SH-SY5Y (cell line): Measurements from ENCODE around the gene TCAF1.

ENCODE experiments used
- GATA2 ChIP-seq: IDR thresholded peaks from 2 replicates; pipeline ENCODE4 v1.6.1; 2011; ENCODE audit warnings: mild to moderate bottlenecking, low read depth, low read length
- GATA3 ChIP-seq: IDR thresholded peaks from 2 replicates; pipeline ENCODE4 v1.6.1; 2011; ENCODE audit warnings: low read depth, mild to moderate bottlenecking, low read length, moderate library complexity

Gene TCAF1, protein sequence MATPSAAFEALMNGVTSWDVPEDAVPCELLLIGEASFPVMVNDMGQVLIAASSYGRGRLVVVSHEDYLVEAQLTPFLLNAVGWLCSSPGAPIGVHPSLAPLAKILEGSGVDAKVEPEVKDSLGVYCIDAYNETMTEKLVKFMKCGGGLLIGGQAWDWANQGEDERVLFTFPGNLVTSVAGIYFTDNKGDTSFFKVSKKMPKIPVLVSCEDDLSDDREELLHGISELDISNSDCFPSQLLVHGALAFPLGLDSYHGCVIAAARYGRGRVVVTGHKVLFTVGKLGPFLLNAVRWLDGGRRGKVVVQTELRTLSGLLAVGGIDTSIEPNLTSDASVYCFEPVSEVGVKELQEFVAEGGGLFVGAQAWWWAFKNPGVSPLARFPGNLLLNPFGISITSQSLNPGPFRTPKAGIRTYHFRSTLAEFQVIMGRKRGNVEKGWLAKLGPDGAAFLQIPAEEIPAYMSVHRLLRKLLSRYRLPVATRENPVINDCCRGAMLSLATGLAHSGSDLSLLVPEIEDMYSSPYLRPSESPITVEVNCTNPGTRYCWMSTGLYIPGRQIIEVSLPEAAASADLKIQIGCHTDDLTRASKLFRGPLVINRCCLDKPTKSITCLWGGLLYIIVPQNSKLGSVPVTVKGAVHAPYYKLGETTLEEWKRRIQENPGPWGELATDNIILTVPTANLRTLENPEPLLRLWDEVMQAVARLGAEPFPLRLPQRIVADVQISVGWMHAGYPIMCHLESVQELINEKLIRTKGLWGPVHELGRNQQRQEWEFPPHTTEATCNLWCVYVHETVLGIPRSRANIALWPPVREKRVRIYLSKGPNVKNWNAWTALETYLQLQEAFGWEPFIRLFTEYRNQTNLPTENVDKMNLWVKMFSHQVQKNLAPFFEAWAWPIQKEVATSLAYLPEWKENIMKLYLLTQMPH

DNA sequence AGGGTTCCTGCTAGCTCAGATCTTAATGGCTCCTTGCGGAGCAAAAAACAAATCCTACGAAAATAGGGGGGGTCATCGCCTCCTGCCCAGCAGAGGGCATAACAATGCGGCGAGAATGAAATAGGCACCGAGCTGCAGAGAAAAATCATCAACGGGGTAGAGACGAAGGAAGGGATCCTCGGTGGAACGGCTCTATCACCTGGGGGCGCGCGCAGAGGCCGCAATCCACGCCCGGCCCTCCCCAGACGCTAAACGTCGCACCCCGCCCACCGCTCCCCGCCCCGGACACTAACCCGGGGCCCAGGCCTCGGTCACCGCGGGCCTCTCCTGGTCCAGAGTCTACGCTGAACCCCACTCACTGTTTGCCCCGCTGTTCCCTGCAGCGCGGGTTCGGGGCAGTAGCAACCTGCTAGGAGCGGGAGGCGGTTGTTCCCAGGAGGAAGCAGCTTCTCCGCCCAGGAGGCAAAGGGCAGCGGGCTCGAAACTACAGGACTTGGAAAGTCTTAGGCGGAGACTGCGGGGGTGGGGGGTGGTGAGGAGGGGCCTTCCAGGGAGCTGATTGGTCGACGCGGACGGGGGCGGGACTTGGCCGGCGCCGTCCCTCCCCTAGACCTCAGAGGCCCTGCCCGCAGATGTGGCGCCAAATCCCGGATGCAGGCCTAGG, at the start of gene TCAF1:
Gene TCAF1, minus strand, starts transcription at position 509 of the 664 bp plus-strand sequence. CDS start 25,568 bp downstream, outside the sequence.
- TF ChIP-seq GATA2 (no peak), GATA3 (no peak)

DNA sequence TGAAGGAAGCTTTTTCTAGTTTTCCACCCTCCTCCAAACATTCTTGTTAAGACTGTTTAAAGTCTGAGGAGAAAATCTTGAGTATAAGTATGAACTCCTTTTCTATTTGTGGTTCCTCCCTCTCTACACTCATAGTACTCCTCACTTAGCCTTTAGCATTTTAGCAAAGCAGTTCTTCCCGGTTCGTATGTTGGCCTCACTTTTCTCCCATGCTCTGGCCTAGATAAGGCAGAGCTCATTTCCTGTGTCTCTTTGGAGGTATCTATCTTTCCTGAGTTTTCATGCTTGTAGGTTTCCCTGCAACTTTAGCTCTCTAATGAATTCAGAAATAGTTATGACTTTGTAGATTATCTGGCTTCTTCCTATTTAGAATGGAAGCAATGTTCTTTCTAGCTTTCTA, 46.8 kb upstream of the TCAF1 start:
- TF ChIP-seq GATA2 (no peak), GATA3 (no peak)

DNA sequence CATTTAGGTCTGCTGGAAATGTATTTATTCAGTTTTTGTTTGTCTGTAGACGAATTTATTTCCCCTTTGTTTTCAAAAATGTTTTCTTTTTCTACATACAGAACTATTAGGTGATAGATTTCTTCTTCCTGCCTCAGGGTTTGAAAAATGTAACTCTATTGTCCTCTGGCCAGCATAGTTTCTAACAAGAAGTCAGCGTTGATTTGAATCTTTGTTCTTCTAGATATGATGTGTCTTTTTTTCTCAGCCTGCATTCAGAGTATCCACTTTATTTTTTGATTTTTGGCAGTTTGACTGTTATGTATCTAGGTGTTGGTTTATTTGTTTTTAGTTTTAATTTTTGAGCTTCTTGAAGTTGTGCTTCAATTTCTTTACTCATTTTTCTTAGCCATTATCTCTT, 45.1 kb upstream of the TCAF1 start:
- TF ChIP-seq GATA2 (no peak), GATA3 (no peak)

DNA sequence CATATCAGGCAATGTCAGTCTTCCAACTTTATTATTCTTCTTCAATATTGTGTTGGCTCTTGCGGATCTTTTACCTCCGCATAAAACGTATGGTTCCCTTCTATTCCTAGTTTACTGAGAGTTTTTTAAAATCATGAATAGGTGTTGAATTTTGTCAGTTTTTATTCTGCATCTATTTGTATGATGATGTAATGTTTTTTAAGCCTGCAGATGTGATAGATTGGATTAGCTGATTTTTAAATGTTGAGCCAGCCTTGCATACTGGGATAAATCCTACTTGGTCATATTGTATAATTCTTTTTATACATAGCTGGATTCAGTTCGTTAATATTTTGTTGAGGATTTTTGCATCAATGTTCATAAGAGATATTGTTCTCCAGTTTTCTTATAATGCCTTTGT, 43.4 kb upstream of the TCAF1 start:
- TF ChIP-seq GATA2 (no peak), GATA3 (no peak)

DNA sequence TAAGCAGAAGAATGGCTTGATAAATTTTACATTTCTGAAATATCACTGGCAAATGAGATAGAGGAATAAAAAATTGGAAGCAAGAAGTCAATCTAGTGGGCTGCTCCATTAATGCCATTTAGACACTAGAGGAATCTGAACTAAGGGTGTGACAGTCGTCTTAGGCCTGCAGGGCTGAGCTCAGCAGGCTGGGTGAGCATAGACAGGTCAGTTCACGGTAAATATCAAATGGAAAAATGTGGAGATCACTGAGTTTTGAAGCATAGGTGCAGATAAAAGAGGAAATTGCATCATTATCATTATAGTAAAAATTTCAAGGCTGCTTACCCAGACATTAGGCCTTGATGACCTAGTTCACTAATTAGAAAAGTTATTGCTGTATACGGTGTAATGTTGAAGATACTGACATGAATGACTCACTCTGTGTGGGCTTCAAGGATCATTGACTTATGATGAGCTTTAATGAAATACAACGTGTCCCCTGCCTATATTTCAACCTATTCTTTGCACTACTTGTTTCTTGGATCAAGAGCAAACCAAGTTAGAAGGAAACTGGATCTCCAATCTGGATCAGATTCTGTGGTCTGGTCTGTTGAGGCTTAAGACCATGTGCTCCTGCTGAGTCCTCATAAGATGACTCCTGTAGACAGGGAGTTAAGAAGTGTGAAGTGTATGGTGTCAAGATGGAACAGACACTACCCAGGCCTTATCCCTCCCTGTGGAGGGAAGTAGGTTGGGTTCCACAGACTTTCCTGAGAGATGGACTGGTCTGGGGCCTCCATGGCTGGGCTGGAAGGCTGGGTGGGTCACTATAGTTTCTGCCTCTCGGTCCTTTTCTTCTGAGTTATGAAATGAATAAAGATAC, 36.6 kb upstream of the TCAF1 start:
- TF ChIP-seq GATA2 (no peak), GATA3 (no peak)

DNA sequence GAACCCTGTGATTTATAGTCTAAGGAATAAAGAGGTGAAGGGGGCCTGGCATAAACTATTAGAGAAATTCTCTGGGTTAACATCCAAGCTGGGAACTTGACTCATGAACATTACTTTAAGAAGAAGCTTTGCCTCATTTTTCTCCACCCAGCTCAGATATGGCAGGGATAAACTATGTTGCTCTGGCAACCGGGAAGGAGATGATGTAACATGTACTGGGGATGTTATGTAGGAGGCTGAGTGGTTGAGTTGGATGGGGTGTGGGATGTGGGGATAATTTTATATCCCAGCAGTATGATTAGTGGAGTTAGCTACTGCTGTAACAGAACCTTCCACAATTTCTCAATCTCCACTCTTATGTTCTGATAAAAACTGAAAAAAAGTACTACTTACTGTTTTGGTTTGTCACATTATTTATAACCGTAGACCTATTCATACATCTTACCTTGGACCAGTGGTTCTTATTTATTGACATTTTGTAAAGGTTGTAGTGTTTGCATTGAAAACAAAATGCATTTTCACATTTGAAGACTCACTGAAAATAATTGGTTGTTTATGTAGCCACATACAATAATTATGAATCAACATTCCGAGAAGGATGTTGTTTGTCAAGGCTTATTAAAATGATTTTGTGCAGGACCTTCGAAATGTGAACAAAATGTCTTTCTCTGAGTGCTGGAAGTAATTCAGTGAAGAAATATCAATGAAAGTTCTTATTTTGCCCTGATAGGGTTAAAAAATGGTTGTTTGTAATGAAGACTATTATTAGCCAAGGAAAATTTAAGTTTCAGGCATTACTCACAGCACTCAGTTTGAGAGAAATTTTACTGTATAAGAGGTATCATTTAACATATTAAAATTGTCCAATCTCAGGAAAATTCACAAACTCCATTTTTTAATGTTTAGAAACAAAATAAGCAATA, 34.4 kb upstream of the TCAF1 start:
- TF ChIP-seq GATA3 (no peak), GATA2 (no peak)

DNA sequence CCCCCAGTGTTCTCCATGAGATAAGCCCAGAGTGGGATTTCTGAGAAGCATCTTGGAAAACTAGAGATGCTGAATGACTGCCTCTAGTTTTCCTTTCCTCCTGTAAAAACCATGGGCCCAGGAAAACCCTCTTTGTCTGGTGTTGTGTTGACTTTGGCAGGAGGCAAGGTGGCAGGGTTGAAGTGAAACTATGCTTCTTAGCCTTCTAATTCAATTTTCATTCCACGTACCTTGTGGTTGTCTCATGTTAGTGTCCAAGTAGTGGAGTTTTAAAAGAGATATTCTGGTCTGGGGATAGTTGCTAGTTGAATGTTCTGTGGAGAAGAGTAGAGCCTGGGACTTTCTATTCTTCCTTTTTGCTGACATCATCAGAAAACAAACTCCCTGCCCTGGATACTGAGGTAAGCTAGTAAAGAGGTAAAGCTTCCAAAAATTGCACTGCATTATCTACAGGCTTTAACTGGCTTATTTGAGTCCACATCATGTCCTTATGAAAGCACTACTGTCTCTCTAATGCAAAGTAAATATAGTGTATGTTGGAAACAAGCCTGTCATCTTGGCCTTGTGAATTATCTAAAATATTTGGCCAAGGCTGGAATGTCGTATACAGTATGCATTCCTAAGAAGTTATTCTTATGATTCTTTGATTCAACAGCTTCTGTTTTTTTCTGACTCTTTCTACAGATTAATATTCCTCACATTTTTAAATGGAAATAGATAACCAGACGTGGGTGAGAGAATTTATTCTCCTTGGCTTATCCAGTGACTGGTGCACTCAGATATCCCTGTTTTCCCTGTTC, 32.8 kb upstream of the TCAF1 start, which contains the start of gene OR2F2:
Gene OR2F2, plus strand, starts transcription at position 708 of the 800 bp plus-strand sequence. Its CDS starts 0 bp downstream, at position 708.
- TF ChIP-seq GATA3 (no peak), GATA2 (no peak)

DNA sequence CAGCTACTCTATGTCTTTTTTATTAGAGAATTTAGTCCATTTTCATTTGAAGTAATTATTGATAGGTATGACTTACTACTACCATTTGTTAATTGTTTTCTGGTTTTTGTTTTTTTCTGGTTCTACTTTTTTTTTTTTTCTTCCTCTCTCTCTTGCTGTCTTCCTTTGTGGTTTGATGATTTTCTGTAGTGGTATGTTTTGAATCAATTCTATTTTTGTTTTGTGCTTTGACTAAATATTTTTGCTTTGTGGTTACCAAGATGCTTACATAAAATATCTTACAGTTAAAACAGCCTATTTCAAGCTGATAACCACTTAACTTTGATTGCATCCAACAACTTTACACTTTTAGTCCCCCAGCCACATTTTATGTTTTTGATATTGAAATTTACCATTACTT, 29.8 kb upstream of the TCAF1 start:
- TF ChIP-seq GATA3 (no peak), GATA2 (no peak)

DNA sequence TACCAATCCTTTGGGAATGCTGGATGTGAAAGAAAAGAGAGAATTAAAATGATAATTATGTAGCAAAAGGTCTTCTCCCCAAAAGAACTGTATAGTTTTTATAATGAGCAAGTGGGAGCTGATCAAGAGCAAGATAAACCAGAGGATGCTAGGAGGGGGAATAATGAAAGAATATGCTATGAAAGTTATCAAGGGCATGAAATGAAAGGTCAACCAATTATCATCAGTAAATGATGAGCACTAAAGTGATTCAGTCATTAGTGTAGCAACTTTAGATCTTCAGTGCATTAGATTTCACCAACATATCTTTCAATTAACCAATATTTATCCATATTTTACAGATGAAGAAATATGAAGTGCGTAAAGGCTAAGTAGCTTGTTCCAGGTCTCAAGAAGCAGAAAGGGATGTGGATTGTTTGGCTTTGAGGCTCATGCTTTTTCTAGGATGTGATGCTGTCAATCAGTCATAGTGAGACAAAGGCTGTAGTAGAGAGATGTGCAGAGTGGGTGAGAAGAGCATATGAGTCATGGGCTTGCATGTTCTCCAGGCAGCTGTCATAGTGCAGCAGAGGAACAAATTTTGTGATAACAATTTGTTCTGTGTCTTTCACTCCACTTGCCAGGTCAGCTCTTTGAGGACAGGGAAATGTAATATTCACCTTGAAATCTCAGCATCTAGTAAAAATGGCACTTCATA, 27.4 kb upstream of the TCAF1 start:
- TF ChIP-seq GATA3 (no peak), GATA2 (no peak)

DNA sequence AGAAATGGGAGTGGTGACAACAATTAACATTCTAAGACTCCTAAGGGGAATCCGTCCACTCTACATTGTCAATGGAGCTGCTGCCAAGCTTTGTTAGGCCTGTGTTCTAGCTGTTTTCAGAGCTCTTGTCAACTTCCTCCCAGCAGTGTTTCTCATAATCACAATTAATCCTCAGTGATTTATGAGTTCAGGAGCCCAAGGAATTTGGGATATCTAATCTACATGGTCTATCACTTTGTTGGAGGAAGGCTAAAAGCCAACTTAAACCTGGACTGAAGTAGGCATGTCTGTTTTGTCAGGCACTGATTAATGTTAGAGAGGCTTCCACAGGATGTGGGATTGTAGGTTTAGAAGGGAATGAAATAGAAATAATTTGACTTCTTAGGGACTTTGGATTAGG, 22.9 kb upstream of the TCAF1 start:
- TF ChIP-seq GATA3 = no peak
- no peak for TF ChIP-seq GATA2
